HEK293 (cell line): ENCODE measurements around the gene SLC26A8.

Experiments
- ATF2 ChIP-seq: fragments of 450-650 bp; formaldehyde crosslinking; IDR thresholded peaks from 2 replicates; pipeline ENCODE4 v1.5.1; 2016; ENCODE audit warnings: missing biosample characterization, missing genetic modification characterization, low read depth
- CTCF ChIP-seq: fragments of 450-650 bp; formaldehyde crosslinking; IDR thresholded peaks from 2 replicates; pipeline ENCODE4 v1.5.1; 2016; ENCODE audit warnings: missing biosample characterization, missing genetic modification characterization
- ELK4 ChIP-seq: IDR thresholded peaks from 2 replicates; pipeline ENCODE4 v1.6.1; 2011; ENCODE audit warnings: mild to moderate bottlenecking, low read depth, low read length, borderline replicate concordance
- REST ChIP-seq: fragments of 450-650 bp; formaldehyde crosslinking; IDR thresholded peaks from 2 replicates; pipeline ENCODE4 v1.5.1; 2016; ENCODE audit warnings: missing biosample characterization, missing genetic modification characterization
- ZBTB11 ChIP-seq: fragments of 450-650 bp; formaldehyde crosslinking; conservative IDR thresholded peaks from 2 replicates; pipeline ENCODE4 v1.5.1; 2016; ENCODE audit warnings: low read depth, missing biosample characterization, missing genetic modification characterization
- ZNF239 ChIP-seq: fragments of 450-650 bp; formaldehyde crosslinking; IDR thresholded peaks from 2 replicates; pipeline ENCODE4 v1.5.1; 2016; ENCODE audit warnings: missing biosample characterization, missing genetic modification characterization
- ZNF26 ChIP-seq: fragments of 450-650 bp; formaldehyde crosslinking; IDR thresholded peaks from 2 replicates; pipeline ENCODE4 v1.5.1; 2016; ENCODE audit warnings: missing biosample characterization, missing genetic modification characterization
- ZNF398 ChIP-seq: fragments of 450-650 bp; formaldehyde crosslinking; IDR thresholded peaks from 2 replicates; pipeline ENCODE4 v1.5.1; 2017; ENCODE audit warnings: missing biosample characterization, missing genetic modification characterization
- ZNF501 ChIP-seq: fragments of 450-650 bp; formaldehyde crosslinking; IDR thresholded peaks from 2 replicates; pipeline ENCODE4 v1.5.1; 2016; ENCODE audit warnings: missing biosample characterization, missing genetic modification characterization
- ZNF530 ChIP-seq: fragments of 450-650 bp; formaldehyde crosslinking; IDR thresholded peaks from 2 replicates; pipeline ENCODE4 v1.5.1; 2016; ENCODE audit warnings: low read depth, missing biosample characterization, missing genetic modification characterization
- ZNF624 ChIP-seq: fragments of 450-650 bp; formaldehyde crosslinking; IDR thresholded peaks from 2 replicates; pipeline ENCODE4 v1.5.1; 2017; ENCODE audit warnings: missing biosample characterization, missing genetic modification characterization
- ZNF837 ChIP-seq: fragments of 450-650 bp; formaldehyde crosslinking; IDR thresholded peaks from 2 replicates; pipeline ENCODE4 v1.5.1; 2016; ENCODE audit warnings: missing biosample characterization, missing genetic modification characterization

GRCh38 chr6:35933844-35934243 is 90.6 kb downstream of the SLC26A8 start:
- TF ChIP-seq CTCF (tag by site-specific recombination) (no peak), ZNF26 (tag by site-specific recombination) (no peak), ZNF398 (tag by site-specific recombination) (no peak), ATF2 (tag by site-specific recombination) (no peak), ZNF239 (tag by site-specific recombination) (no peak), ZNF624 (tag by site-specific recombination) (no peak), REST (tag by site-specific recombination) (no peak), ZNF837 (tag by site-specific recombination) (no peak), ZNF501 (tag by site-specific recombination) (no peak), ELK4 (no peak), ZBTB11 (no peak), ZNF530 (no peak)
